Sigmoid colon (tissue), 4 donors: ENCODE measurements around the gene SGCD.

Experiments used
- EP300 ChIP-seq, 4 donors: sonication (generic); formaldehyde crosslinking; IDR thresholded peaks; one replicate each; pipeline ENCODE4 v1.6.1; 2017; ENCODE audit warnings: antibody characterized with exemption in 4 of 4
- POLR2AphosphoS5 ChIP-seq, 4 donors: sonication (generic); formaldehyde crosslinking; IDR thresholded peaks; one replicate each; pipeline ENCODE4 v1.6.1; 2017; ENCODE audit warnings: antibody characterized with exemption in 4 of 4
- TF ChIP-seq, protein P1 (sequence below), 4 experiments: fragments of 450-650 bp in 3 of 4; fragments of 200-600 bp in 1 of 4; IDR thresholded peaks; one replicate each; pipeline ENCODE4 v1.5.1; 2016 to 2019; ENCODE audit warnings: antibody characterized with exemption in 4 of 4, mild to moderate bottlenecking in 3 of 4, moderate library complexity in 2 of 4

DNA sequence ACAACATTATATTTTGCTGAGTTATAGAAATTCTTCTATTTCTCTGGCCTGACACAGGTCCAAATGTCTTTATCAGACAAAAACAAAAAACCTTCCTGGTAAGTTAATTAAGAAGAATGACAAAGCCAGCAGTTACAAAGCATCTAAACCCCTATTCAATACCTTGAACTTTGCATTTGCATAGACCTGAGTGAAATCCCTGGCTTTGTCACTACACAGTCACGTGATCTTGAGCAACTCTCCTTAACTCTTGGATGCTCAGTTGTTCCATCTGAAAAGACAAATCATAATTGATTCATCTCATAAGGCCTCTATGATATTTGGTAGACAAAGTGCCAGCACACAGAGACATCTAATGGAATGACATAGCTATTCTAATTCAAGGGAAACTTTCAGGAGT lies 356.5 kb downstream of the SGCD start:
- TF ChIP-seq, protein P1, sequence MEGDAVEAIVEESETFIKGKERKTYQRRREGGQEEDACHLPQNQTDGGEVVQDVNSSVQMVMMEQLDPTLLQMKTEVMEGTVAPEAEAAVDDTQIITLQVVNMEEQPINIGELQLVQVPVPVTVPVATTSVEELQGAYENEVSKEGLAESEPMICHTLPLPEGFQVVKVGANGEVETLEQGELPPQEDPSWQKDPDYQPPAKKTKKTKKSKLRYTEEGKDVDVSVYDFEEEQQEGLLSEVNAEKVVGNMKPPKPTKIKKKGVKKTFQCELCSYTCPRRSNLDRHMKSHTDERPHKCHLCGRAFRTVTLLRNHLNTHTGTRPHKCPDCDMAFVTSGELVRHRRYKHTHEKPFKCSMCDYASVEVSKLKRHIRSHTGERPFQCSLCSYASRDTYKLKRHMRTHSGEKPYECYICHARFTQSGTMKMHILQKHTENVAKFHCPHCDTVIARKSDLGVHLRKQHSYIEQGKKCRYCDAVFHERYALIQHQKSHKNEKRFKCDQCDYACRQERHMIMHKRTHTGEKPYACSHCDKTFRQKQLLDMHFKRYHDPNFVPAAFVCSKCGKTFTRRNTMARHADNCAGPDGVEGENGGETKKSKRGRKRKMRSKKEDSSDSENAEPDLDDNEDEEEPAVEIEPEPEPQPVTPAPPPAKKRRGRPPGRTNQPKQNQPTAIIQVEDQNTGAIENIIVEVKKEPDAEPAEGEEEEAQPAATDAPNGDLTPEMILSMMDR (IDR thresholded peaks at IDR 0.05): no peak
- TF ChIP-seq POLR2AphosphoS5 (IDR thresholded peaks at IDR 0.05) (no peak), EP300 (IDR thresholded peaks at IDR 0.05) (no peak)
